HG03575 (cell line): Measurements from ENCODE around the gene CD81.
"Not testable (repeated sequence)": the region's sequence is repeated elsewhere in the genome, so short reads cannot be mapped to it uniquely, and the experiment has no call there.

ENCODE experiments used
- ATAC-seq: cut with Tn5 transposase; IDR thresholded peaks from one replicate; pipeline ENCODE4 v1.9.1; 2021; ENCODE audit not compliant: unreplicated experiment, insufficient number of reproducible peaks, low FRiP score; ENCODE audit errors: extremely low read depth

The CD81 gene

DNA sequence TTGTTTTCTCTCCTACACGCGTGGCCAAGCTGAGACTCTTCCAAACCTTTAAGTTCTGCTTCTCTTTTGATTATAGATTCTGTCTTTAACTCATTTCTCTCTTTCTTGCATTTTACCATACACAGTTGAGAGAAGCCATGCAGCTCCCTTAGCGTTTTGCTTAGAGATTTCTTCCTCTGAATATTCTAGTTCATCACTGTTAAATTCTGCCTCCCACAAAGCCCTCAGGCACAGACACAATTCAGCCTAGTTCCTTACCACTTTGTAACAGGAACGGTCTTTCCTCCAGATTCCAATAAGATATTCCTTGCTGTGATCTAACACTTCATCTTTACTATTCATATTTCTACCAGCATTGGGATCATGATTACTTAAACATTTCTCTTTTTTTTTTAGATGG is 24.7 kb upstream of the CD81 start:
- ATAC-seq: no peak

DNA sequence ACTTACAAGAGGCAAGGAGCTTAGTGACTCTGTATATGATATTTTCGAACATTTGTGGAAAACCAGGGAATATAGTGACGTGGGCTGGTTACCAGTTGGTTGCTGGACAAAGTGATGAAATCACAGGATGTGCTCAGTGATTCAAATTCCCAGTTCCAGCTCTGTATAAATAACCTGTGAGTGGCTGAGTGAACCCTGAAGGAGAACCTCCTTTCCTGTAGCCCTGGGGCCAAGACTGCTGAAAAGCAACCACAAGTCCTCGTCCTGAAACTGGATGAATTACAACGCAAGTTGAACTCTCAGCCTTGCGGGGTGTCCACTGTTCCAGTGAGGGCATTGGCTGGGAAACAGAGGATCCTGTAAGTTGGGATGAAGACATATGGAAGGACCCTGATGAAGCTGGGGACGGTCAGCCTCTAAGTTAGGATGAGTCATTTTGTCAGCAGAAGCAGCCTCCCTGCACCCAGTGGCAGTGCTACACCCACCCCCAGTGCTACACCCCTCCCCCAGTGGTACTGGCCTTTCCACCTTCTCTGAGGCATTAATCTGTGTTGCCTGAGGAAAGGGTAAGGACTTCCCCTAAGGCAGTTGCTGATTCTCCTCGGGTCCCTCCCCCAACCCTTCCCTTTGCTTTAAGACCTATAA is 22.0 kb upstream of the CD81 start:
- no peak for ATAC-seq

- no peak for ATAC-seq
Measured at GRCh38 chr11:2357246-2357645, 19.9 kb upstream of the CD81 start.

GRCh38 chr11:2357651-2358050 is 19.5 kb upstream of the CD81 start:
- ATAC-seq: not testable (repeated sequence)

GRCh38 chr11:2358754-2359442 is 18.2 kb upstream of the CD81 start:
- ATAC-seq: no peak

DNA sequence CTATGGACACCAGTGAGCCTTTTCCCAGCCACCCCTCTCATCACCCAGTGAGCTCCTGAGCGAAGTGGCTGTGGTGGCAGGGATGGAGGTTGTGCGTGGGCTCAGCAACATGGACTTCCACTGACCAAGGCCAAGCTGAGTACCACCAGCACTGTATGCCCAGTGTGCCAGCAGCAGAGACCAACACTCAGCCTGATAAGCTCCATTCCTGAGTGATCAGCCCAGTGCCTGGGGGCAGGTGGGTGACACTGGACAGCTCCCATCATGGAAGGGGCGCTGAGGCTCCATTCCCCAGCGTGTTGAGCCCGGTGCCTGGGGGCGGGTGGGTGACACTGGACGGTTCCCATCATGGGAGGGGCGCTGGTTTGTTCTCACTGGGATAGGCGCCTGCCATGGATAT is 17.6 kb upstream of the CD81 start:
- no peak for ATAC-seq

- no peak for ATAC-seq
Measured at GRCh38 chr11:2360081-2360642, 16.9 kb upstream of the CD81 start.

GRCh38 chr11:2361565-2361964 is 15.5 kb upstream of the CD81 start:
- ATAC-seq: no peak

GRCh38 chr11:2362414-2362813 is 14.7 kb upstream of the CD81 start:
- ATAC-seq: no peak

DNA sequence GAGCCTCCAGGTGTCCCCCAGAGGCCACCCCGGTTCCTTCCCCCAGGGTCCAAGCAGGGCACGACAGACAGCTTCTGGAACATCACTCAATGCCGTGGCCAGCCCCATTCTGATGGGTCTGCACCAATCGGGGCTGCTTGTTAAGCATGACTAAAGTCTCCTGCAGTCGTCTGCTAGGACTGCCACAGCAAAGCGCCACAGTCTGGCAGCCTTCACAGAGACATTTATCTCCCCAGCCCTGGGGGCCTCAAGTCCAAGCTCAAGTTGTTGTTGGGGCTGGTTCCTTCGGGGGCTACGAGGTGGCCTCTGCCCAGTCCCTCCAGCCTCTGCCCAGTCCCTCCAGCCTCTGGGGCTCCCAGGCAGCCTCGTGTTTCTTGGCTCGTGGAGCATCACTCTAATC is 14.0 kb upstream of the CD81 start:
- no peak for ATAC-seq

- ATAC-seq: no peak
Measured at GRCh38 chr11:2363577-2364370, 13.3 kb upstream of the CD81 start.

DNA sequence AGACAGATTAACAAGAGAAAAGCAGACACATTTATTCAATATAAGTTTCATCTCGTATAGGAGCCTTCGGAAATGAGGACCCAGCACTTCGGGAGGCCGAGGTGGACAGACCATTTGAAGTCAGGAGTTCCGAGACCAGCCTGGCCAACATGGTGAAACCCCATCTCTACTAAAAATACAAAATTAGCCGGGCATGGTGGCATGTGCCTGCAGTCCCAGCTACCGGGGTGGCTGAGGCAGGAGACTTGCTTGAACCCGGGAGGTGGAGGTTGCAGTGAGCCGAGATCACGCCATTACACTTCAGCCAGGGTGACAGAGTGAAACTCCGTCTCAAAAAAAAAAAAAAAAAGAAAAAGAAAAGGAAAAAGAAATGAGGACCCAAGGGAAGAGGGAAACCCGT is 12.7 kb upstream of the CD81 start:
- ATAC-seq: not testable (repeated sequence)

GRCh38 chr11:2365571-2366210 is 11.4 kb upstream of the CD81 start:
- no peak for ATAC-seq

DNA sequence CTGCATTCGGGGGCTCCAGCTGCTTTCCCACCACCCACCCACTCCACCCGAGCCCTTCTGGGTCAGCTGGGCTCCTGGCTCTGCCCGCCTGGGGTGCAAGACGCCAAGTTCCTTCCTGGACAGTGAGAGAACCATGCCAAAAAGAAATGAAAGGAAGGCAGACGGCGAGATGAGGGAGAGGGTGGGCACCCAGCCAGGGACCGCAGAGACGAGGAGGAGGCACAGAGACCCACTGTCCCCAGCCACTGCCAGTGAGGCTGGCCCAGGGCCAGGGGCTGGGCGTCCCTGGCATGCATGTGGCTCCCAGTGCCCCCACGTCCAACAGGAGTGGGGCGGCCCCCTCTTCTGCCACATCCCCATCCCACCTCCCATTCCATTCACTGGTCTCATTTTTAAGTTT is 10.8 kb upstream of the CD81 start:
- ATAC-seq: no peak

DNA sequence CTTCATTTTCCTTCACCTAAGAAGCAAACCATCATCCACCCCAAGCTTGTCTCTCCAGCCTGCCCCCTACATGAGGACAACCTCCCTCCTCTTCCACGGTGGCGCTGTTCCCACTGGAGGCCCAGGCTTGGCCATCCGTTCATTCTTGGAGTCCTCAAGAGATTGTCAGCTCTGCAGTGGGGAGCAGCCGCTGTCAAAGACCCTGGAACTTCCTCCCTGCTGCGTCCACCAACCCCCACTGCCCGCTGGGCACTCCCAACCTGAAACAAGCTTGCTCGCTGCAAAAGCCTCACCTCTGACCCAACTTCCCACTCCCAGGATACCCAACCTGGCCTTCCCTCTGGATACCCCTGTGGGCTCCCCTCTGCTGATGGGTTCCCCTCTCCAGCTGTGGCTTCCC is 10.4 kb upstream of the CD81 start:
- ATAC-seq: no peak

- no peak for ATAC-seq
Measured at GRCh38 chr11:2367266-2368160, 9.6 kb upstream of the CD81 start.

DNA sequence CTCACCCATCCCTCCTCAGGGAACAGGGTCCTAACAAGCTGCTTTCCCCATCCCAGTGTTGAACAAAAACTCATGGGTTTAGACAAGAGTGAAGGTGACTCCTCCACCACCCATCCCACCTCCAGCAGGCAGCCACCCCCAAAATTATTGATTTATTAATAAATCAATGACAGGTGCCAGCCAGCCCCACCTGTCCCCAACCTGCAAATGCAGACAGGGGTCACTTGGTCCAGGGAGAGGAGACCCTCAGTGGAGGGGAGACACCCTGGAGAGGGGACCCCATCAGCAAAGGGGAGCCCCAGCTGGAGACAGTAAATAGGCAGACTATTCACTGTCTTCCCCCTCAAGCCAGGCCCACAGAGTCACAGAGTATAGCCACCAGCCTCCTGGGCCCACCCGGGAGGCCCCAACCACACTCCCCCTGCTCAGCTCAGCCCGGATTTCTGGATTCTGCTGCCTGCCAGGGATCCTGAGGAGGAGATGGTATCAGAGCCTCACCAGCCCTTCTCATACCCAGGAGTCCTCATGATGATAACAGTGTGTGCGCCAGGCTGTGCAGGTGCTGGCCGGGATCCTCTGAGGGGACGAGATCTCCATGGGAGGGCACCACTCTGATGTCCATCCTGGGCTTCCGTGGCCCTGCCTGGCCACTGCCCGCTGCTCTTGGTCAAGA is 8.8 kb upstream of the CD81 start:
- no peak for ATAC-seq

GRCh38 chr11:2368851-2369180 is 8.3 kb upstream of the CD81 start:
- no peak for ATAC-seq
